Posterior vena cava (tissue), 2 donors: Measurements from ENCODE around the gene CFAP251. TPM values are rescaled to one million over a fixed set of nuclear protein-coding genes. Genes with fewer than 3 reads are reported as not detected.
"Not testable (repeated sequence)": the region's sequence is repeated elsewhere in the genome, so short reads cannot be mapped to it uniquely, and the experiment has no call there.

ENCODE experiments used
- DNase-seq: peaks from one replicate; pipeline ENCODE4 v3.0.0-alpha.2; 2020; ENCODE audit warnings: low spot score
- intact Hi-C, 2 donors: fragments of 100-400 bp; cut with DNase I; formaldehyde crosslinking; loops; one replicate each; pipeline versions ENCODE4 v1.14.1 to v1.14.2; 2022 to 2023
- total RNA-seq, 2 donors: library from RNA; stranded (reverse); fragmentation: NEBNext Ultra II Directional; extraction: Animal tissue kit (Norgen Biotek cat#: 25700); gene quantifications; one replicate each; pipeline ENCODE4 v1.2.1, GENCODE V29; 2021
- donor health status: DM: yes; HTN: yes; CAD: no.
- donor health status: DM: yes; HTN: yes; CAD: no.

Gene CFAP251
- total RNA-seq, 2 donors from 2014 or later, result 0.65 to 1.9 TPM

DNA sequence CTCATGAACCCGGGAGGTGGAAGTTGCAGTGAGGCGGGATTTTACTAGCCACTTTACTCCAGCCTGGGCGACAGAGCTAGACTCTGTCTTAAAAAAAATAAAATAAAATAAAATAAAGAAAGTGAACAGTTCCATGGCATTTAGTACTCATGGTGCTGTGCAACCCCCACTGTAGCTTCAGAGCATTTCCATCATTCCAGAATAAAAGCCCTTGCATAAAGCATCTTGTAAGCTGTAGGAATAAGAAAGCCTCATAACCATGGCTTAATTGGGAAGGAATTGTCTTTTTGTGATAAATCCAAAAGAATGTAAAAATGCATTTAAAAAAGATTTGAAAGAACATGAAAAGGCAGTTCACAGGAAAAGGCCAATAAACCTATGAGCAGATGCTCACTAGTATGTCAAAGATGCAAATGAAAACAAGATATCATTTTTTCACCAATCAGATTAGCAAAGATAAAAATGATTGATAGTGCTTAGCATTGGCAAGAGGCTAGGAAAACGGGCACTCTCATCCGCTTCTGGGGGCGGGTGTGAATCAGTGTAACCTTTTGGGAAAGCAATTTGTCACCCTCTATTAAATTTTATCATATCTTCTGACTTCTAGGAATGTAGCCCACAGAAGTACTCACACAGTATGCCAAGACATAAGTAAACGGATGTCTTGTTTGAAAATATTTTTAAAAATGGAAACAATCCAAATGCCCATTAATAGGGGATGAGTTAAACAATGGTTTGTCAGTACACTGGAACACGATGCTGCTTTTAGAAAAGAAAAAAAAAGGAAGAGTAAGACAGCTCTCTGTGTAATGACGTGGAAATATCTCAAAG is 46.6 kb downstream of the CFAP251 start:
- intact Hi-C loops, result loop anchor here in 1 of 2 donors (5.0 kb wide), 1 partner anchor 37 kb away; no protein-coding TSS in a partner anchor
- DNase-seq, result no peak

DNA sequence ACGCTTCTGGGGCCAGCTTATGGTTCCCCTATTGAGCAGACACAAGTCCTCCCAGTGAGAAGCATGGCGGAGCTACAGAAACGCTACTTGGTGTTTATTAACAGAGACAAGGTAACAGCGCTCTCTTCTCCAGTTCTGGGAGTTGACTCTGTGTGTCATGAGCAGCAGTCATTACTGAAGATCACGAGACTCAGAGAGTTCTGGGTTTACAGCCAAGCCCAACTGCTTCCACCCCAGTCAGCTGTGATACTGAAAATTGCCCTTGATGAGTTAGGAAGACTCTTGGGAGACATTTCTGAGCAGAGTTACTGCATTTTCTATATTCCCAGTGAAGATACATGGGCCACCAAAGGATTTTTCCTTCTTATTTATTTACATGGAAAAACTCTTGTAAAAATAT is 48.6 kb downstream of the CFAP251 start:
- intact Hi-C loops, result loop anchor here in 1 of 2 donors (5.0 kb wide), 1 partner anchor 35 kb away; no protein-coding TSS in a partner anchor
- no peak for DNase-seq

DNA sequence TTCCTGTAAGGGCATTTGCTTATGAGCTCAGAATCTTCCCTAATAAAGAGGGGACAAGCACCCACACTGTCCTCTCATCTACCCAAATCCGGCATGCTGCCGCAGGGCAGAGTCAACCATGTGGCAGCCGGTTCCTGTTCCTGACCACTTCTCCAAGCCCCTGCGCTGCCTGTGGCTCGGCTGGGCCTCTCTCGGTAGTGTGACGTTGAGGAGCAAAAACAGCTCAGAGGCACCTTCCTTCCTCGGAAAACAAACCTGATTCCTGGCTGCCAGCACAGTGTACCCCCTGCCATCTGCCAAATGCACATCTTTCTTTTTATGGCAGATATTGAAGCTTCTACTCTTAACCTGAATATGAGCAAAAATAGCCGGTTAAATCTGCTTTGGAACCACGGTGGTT is 50.5 kb downstream of the CFAP251 start:
- intact Hi-C loops, result loop anchor here in 1 of 2 donors (5.0 kb wide), 1 partner anchor 33 kb away; no protein-coding TSS in a partner anchor
- no peak for DNase-seq

DNA sequence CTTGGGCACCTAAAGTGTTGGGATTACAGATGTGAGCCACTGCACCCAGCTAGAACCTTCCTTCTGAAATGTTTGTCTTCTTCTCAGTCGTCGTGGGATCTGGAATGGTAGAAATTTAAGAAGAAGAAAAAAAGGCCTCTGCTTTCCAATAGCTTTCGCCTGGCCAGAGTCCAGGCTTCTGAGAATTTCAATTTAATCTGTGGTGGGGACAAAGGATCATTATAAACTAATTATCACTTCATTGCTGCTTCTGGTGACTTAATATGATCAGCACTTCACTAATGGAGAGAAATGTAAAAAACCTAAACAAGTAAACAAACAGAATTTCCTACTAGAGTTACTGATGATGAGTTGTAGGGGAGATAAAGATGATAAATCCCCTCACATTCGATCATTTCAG is 51.3 kb downstream of the CFAP251 start:
- intact Hi-C loops, result loop anchor here in 1 of 2 donors (5.0 kb wide), 1 partner anchor 33 kb away; no protein-coding TSS in a partner anchor
- no peak for DNase-seq

DNA sequence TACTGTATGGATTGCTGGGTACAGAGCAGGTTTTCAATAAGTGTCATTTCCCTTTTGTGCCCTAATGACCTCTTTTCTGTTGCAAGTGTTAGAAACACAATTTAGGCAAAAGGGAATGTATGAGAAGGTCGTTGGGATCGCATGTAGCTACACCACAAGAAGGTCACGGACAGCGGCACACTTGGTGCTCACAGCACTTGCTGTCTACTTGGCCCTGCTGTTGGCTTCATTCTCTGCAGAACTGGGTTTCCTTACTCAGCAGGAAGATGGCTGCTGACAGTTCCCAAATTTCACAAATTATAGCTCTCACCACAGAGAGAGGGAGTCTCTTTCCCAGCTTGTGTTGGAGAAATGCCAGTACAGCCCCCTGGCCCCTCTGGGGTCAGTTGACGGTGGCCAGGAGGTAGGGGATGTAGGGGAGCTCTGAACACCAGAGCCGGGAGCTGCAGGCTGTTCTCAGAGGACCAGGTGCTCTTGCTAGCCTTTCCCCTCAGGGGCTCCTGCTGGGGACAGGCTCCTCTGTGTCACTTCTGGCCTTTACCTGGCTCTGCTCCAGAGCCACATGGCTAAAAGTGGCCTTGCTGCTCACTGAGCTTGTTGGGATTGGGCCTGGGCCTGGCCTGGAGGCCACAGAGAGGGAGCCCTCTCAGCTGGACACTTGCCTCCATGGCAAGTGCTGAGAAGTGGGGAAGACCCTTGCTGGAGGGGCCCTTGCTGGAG is 52.3 kb downstream of the CFAP251 start:
- intact Hi-C loops, result no loop called here
- DNase-seq, result no peak

DNA sequence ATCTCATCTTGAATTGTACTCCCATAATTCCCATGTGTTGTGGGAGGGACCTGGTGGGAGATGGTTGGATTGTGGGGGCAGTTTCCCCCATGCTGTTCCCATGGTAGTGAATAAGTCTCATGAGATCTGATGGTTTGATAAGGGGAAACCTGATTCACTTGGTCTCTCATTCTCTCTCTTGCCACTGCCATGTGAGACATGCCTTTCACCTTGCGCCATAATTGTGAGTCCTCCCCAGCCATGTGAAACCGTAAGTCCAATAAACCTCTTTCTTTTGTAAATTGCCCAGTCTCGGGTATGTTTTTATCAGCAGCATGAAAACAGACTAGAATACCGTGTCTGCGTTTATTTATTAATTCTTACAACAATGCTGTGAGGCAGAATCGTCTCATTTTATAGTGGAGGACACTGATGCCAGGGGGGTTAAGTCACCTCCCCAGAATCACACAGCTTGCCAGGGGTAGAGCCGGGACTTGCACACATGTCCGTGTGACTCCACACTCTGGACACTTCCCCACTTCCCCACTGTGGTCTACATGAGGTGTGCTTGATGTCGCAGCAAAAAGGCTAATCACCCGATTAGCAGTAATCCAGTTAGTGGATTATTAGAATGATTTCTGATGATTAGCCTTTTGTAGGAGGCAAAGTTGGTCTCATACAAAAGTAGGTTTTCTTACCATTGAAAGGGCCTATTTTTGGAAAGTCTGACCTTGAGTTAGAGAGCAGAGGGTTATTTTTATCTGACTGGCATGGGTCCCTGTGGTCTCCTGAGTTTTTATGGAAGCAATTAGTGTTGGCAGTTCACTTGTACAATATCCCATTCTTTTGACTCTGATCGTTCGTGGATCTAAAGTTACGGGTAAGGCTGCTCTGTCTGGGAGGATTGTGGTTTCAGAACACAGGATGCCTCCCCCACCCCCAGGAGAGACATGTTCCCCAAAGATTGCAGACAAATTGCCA is 55.9 kb downstream of the CFAP251 start:
- intact Hi-C loops, result no loop called here
- DNase-seq, result no peak

DNA sequence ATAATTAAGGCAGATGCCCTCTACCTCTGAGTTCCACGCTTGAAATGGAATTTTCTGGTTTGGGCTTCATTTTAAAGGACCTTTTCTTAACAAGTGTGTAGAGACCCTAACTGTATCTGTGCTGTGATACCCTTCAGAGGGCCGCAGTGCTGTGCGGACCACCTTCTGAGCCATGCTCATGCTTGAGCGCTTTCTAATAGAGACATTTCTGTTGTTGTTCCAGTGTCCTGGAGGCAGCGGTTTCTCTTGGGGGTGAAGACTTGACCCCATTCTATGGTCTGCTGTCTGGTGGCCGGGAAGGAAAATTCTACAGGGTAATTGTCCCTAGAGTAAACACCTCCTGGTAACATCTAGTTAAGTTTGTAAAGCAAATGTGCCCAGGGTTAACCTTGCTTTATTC is 56.6 kb downstream of the CFAP251 start:
- no peak for DNase-seq

DNA sequence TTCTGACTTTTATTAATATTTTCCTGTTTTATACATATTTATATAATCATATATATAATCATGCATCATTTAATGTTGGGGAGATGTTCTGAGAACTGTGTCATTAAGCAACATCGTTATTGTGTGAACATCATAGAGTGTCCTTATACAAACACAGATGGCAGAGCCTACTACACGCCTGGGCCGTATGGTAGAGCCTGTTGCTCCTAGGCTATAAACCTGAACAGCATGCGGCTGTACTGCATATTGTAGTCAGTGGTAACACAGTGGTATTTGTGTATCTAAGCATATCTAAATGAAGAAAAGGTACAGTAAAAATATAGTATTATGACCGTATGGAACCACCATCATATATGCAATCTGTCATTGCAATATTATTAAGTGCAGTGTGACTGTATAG is 58.6 kb downstream of the CFAP251 start:
- intact Hi-C loops, result no loop called here
- DNase-seq, result no peak

More for the DNA sequence above, 56.6 kb downstream of the CFAP251 start:
- intact Hi-C loops, result no loop called here

DNA sequence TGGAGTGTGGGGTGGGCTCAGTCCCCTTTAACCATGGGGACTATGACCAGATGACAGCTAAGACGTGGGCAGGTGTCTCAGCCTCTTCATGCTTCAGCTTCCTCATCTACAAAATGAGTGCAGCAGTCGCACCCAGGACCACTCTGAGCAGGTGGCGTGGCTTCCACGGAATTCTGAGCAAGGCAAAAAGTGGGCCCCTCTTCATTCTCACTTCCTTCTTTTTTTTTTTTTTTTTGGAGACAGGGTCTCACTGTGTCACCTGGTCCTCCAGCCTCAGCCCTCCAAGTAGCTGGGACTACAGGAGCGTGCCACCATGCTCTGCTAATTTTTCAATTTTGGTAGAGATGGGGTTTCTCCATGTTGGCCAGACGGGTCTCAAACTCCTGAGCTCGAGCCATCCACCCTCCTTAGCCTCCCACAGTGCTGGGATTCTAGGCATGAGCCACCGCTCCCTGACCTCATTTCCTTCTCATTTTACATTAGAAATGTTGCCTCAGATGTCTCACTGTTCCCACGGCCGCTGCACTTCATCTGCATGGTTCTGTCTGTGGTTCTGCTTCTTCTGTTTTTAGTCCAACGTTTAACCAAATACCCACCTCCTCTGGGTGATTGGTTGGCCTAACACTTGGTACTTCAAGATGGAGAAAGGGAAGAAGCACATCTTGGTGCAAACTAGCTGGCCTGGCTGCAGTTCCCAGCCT is 61.9 kb downstream of the CFAP251 start:
- peak; percentile 79 for DNase-seq
- intact Hi-C loops, result no loop called here

DNA sequence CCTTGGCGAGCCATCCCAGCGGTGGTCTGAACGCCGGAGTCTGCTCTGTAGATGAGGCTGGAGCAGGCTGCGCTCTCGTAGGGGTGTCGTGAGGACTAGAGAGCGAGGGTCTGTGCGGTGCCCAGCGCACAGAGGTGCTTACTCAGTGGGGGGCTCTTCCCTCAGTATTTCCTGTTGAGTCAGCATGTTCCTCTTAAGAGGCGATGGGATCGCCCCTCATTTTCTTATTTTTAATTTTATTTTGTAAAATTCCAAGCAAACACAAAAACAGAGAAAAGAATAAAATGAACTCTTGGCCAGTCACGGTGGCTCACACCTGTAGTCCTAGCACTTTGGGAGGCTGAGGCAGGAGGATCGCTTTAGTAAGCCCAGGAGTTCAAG is 62.5 kb downstream of the CFAP251 start:
- intact Hi-C loops, result no loop called here
- DNase-seq, result no peak

DNA sequence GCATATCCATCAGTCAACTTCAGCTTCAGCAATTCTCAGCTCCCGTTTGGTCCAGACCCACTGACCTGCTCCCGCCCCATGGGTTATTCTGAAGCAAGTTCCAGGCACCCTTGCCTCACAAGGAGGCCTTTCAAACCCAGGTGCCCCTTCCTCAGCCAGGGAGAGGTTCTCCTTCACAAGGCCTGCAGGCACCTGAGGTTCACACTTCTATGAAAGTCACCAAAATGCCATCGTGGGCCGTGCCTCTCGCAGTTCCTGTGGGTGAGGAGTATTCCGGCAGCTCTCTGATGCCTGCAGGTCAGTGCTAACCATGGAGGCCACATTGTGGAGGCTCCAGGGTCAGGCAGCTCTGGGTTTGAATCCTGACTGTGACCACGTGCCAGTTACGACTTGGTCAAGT is 63.1 kb downstream of the CFAP251 start:
- intact Hi-C loops, result no loop called here

DNA sequence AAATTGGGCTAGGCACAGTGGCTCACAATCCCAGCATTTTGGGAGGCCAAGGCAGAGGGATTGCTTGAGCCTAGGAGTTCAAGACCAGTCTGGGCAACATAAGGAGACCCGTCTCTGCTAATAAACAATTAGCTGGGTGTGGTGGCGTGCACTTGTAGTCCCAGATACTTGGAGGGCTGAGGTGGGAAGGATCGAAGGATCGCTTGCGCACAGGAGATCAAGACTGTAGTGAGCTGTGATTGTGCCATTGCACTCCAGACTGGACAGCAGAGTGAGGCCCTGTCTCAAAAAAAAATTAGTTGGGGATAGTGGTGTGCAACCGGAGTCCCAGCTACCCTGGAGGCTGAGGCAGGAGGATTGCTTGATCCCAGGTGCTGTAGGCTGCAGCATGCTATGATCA is 64.6 kb downstream of the CFAP251 start:
- intact Hi-C loops, result no loop called here
- peak; percentile 14 for DNase-seq

More for the DNA sequence above, 63.1 kb downstream of the CFAP251 start:
- peak; percentile 71 for DNase-seq

DNA sequence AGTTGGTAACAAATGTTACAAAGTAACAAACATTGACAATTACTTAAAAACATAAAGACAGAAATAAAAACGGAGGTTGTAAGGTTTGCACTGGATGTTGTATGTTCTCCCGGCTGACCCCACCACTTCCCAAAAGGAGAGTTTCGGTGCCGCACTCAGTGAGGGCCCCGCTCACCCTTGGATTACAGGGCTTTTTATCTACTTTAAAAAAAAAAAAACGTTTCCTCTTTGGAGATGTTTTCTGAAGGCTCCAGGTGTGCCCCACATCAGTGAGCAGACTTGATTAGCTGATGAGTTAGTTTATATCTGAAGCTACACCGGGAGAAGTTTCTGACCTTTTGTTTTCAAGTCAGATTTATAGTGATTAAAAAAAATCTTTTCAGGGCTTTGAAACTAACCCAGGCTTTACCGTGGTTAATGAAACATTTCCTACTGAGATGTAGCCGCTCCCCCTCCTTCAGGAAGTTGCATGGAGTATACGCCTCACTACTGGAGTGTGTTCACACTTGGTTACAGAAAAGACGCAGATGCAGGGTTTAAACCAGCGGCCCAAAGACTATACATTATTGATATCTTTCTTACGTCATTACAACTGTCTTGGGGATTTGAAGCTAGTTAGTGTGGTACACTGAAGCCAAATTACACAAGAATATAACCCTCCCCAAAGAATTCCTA is 65.3 kb downstream of the CFAP251 start:
- intact Hi-C loops, result no loop called here

DNA sequence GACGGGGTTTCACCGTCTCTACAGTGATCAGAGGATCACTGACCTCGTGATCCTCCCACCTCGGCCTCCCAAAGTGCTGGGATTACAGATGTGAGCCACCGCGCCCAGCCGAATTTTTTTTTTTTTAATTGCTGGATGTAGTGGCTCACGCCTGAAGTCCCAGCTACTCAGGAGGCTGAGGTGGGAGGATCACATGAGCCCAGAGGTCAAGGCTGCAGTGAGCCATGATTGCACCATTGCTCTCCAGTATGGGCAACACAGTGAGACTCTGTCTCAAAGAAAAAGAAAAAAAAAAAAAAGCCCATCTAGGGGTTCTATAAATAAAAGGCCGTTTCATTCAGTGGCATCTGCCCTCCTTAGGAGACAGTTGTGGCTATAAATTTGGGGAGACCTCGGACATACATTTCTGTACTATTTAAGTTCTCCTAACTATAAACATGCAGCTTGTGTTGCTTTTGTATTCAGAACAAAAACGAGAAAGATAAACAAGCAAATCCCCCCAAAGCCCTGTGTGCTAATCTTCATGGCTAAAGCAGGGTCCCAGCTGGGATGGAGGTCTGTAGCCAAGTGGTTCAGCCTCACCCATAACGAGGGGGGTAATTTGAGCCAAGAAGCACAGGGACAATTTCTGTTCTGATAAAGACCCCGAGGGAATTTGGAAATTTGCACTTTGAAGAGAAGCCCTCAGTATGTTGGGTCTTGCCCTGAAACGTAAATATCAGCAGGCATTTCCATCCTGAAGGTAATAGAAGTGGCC is 68.3 kb downstream of the CFAP251 start:
- peak; percentile 22 for DNase-seq
- intact Hi-C loops, result no loop called here

More for the DNA sequence above, 65.3 kb downstream of the CFAP251 start:
- peak; percentile 36 for DNase-seq

DNA sequence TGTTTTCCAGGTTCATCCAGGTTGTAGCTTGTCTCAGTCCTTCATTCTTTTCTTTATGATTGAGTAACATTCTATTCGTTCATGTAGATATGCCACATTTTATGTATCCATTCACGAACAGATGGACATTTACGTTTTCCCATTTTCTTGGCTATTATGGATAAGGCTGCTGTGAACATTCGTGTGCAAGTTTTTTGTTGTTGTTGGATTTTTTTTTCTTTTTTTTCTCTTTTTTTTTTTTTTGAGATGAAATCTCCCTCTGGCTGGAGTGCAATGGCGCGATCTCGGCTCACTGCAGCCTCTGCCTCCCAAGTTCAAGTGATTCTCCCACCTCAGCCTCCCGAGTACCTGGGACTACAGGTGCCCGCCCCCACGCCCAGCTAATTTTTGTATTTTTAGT is 70.1 kb downstream of the CFAP251 start:
- DNase-seq, intact Hi-C loops: not testable (repeated sequence)

DNA sequence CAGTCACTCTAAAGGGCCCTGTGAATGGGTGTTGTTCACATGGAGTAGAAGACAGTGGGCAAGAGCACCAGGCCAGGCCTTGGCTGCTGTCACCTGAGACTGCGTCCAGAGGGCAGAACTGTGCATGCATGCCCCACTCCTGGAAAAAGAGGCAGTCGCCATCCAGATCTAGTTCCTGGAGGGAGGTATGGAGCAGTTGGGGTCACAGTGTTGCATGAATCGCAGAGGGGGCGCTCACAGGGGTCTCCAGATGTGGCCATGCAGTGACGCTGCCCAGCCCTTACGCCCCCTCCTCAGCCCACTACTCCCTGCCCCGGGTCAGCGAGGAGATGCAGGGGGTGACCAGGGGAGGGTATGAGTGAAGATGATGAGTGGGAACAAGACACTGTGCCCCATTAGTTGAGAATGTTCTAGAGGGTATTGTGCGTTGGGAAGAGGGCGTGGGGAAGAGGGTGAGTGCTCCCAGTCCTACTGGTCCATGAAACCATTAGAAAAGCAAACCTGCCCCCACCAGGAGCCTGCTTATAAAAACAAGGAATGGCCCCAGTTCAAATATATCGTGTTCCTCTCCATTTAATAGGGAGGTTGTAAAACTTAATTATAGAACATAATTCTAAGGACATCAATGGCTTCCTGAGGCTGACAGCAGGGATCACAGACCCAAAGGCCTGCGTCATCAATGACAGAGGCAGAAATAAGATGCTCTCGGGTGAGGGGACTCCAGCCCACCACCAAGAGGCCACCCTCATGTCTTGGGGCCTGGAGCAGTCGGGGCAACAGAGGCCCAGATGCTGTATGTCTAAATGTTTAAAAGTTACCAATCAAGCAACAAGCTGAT is 71.1 kb downstream of the CFAP251 start:
- intact Hi-C loops, result no loop called here
- DNase-seq, result peak; percentile 34
